ENCODE data around the gene AGAP2.

AGAP2 gene

GRCh38 chr12:57754411-57755193 is 16.1 kb upstream of the AGAP2 start, which contains the start of gene MARCHF9:
MARCHF9 (plus strand) TSS chr12:57755103; CDS start chr12:57755529, 426 bp downstream.
- FAIRE-seq (no peak), DNase-seq (ENCODE audit: insufficient read length, low spot score) (peak; percentile 82)

GRCh38 chr12:57753756-57754337 is 15.3 kb upstream of the AGAP2 start:
- DNase-seq (ENCODE audit: insufficient read length, low spot score) = no peak
- FAIRE-seq = no peak

GRCh38 chr12:57752668-57753000 is 14.1 kb upstream of the AGAP2 start:
- FAIRE-seq (no peak), DNase-seq (ENCODE audit: insufficient read length, low spot score) (no peak)

- peak; percentile 98 for FAIRE-seq
- peak; percentile 96 for DNase-seq (ENCODE audit: insufficient read length, low spot score)
Observed at GRCh38 chr12:57751788-57752667, 13.5 kb upstream of the AGAP2 start, which contains the start of gene CDK4. CDK4 (minus strand) TSS chr12:57752310; CDS start chr12:57751717, 593 bp downstream.

- FAIRE-seq = peak; percentile 18
- DNase-seq (ENCODE audit: insufficient read length, low spot score) = no peak
Observed at GRCh38 chr12:57751432-57751787, 12.9 kb upstream of the AGAP2 start.

GRCh38 chr12:57750561-57751431 is 12.3 kb upstream of the AGAP2 start:
- DNase-seq (ENCODE audit: insufficient read length, low spot score) = no peak
- no peak for FAIRE-seq

- DNase-seq (ENCODE audit: insufficient read length, low spot score) (no peak), FAIRE-seq (no peak)
Observed at GRCh38 chr12:57749061-57749460, 10.5 kb upstream of the AGAP2 start.

GRCh38 chr12:57746025-57746424 is 7.5 kb upstream of the AGAP2 start:
- FAIRE-seq (no peak), DNase-seq (ENCODE audit: insufficient read length, low spot score) (no peak)

- DNase-seq (ENCODE audit: insufficient read length, low spot score) = no peak
Observed at GRCh38 chr12:57745485-57745881, 6.9 kb upstream of the AGAP2 start.

GRCh38 chr12:57744777-57745484 is 6.4 kb upstream of the AGAP2 start, which contains the start of gene TSPAN31:
TSPAN31 (plus strand) TSS chr12:57745039; CDS start chr12:57745155, 116 bp downstream.
- FAIRE-seq (peak; percentile 96), DNase-seq (ENCODE audit: insufficient read length, low spot score) (peak; percentile 80)

More at GRCh38 chr12:57745485-57745881, 6.9 kb upstream of the AGAP2 start:
- FAIRE-seq = no peak

GRCh38 chr12:57744194-57744776 is 5.7 kb upstream of the AGAP2 start:
- DNase-seq (ENCODE audit: insufficient read length, low spot score) (no peak), FAIRE-seq (no peak)

GRCh38 chr12:57743769-57744168 is 5.2 kb upstream of the AGAP2 start:
- FAIRE-seq = no peak
- DNase-seq (ENCODE audit: insufficient read length, low spot score) = no peak

- DNase-seq (ENCODE audit: insufficient read length, low spot score) (peak; percentile 76), FAIRE-seq (peak; percentile 80)
Observed at GRCh38 chr12:57741844-57742738, 3.5 kb upstream of the AGAP2 start.

- DNase-seq (ENCODE audit: insufficient read length, low spot score) (no peak), FAIRE-seq (no peak)
Observed at GRCh38 chr12:57741413-57741789, 2.9 kb upstream of the AGAP2 start.

- peak; percentile 76 for FAIRE-seq
- DNase-seq (ENCODE audit: insufficient read length, low spot score) = peak; percentile 95
Observed at GRCh38 chr12:57740656-57741412, 2.3 kb upstream of the AGAP2 start.

- FAIRE-seq (no peak), DNase-seq (ENCODE audit: insufficient read length, low spot score) (no peak)
Observed at GRCh38 chr12:57739914-57740538, 1.5 kb upstream of the AGAP2 start.

GRCh38 chr12:57739387-57739786 is 845 bp upstream of the AGAP2 start:
- DNase-seq (ENCODE audit: insufficient read length, low spot score) (no peak), FAIRE-seq (no peak)

Data from GM19239 (cell line).